IMR-90 (cell line): ENCODE data around the gene CXXC1. TPM values are rescaled to one million over a fixed set of nuclear protein-coding genes. Genes with fewer than 3 reads are reported as not detected.
A peak's percentile ranks its signal among the peaks of the same experiment; 100 is the strongest.

Source experiments
- ATAC-seq: fragments of 200-7000 bp; cut with Tn5 transposase; 2 replicates; pipeline ENCODE4 v1.9.1; 2020; ENCODE audit warnings: low read depth, mild to moderate bottlenecking, moderate library complexity
- BruUV-seq: library from RNA; stranded (reverse); fragments of 400-500 nt; replicated peaks from 2 replicates; lab custom pipeline; 2021; lab: Mats Ljungman, UMichigan
- CTCF ChIA-PET: fragments of 300-600 bp; formaldehyde crosslinking; extraction: SDS; loops from one replicate; lab custom pipeline; 2021; ENCODE audit warnings: antibody characterized with exemption; lab: Yijun Ruan, JAX
- POLR2A ChIA-PET: fragments of 300-600 bp; sonication (Branson Sonifier 250); formaldehyde crosslinking; loops from one replicate; lab custom pipeline; 2022; ENCODE audit warnings: antibody characterized with exemption; ENCODE audit not compliant: unreplicated experiment; lab: Charles Lee
- DNase-seq: peaks from one replicate; pipeline ENCODE4 v3.0.0; 2013
- H2AFZ ChIP-seq: replicated peaks from 2 replicates; pipeline ENCODE3; 2013; ENCODE audit warnings: low read length, mild to moderate bottlenecking; ENCODE audit not compliant: poor library complexity
- H2AK5ac ChIP-seq: 2 replicates; pipeline ENCODE4 v1.6.1; 2013; ENCODE audit warnings: low read depth, low read length, inconsistent platforms
- H2AK9ac ChIP-seq: replicated peaks from 2 replicates; pipeline ENCODE3; 2013; ENCODE audit warnings: mild to moderate bottlenecking, low read depth, low read length, moderate library complexity; ENCODE audit not compliant: poor library complexity
- H2BK120ac ChIP-seq: 2 replicates; pipeline ENCODE4 v1.6.1; 2013; ENCODE audit warnings: low read depth, low read length, inconsistent platforms
- H2BK15ac ChIP-seq: 3 replicates; pipeline ENCODE4 v1.6.1; 2013; ENCODE audit warnings: low read depth, low read length, inconsistent platforms
- H2BK20ac ChIP-seq: 2 replicates; pipeline ENCODE4 v1.6.1; 2013; ENCODE audit warnings: low read depth, mild to moderate bottlenecking, inconsistent platforms, low read length, moderate library complexity
- H2BK5ac ChIP-seq: 2 replicates; pipeline ENCODE4 v1.6.1; 2013; ENCODE audit warnings: mild to moderate bottlenecking, low read depth, low read length, inconsistent platforms; ENCODE audit not compliant: poor library complexity, severe bottlenecking
- H3K14ac ChIP-seq: replicated peaks from 2 replicates; pipeline ENCODE4 v1.6.1; 2013; ENCODE audit warnings: low read depth, low read length, inconsistent platforms
- H3K18ac ChIP-seq: 2 replicates; pipeline ENCODE4 v1.6.1; 2013; ENCODE audit warnings: low read depth, low read length, control low read depth
- H3K23ac ChIP-seq: 2 replicates; pipeline ENCODE4 v1.6.1; 2013; ENCODE audit warnings: low read depth, low read length, inconsistent platforms
- H3K27ac ChIP-seq: 2 replicates; pipeline ENCODE4 v1.5.1; 2013; ENCODE audit warnings: mild to moderate bottlenecking, control low read depth, low read length; ENCODE audit not compliant: insufficient read depth
- H3K27me3 ChIP-seq: 2 replicates; pipeline ENCODE4 v1.6.1; 2013; ENCODE audit warnings: low read length; ENCODE audit not compliant: control insufficient read depth, insufficient read depth
- H3K36me3 ChIP-seq: 2 replicates; pipeline ENCODE4 v1.6.1; 2013; ENCODE audit warnings: low read length, mixed read lengths; ENCODE audit not compliant: control insufficient read depth, insufficient read depth
- H3K4ac ChIP-seq: 2 replicates; pipeline ENCODE4 v1.6.1; 2013; ENCODE audit warnings: low read depth, low read length, inconsistent platforms
- H3K4me1 ChIP-seq: 2 replicates; pipeline ENCODE4 v1.6.1; 2013; ENCODE audit warnings: low read length, mixed read lengths; ENCODE audit not compliant: control insufficient read depth, insufficient read depth
- H3K4me2 ChIP-seq: 2 replicates; pipeline ENCODE4 v1.6.1; 2013; ENCODE audit warnings: low read depth, mild to moderate bottlenecking, control low read depth, low read length, moderate library complexity
- H3K4me3 ChIP-seq: 2 replicates; pipeline ENCODE4 v1.5.1; 2013; ENCODE audit warnings: low read depth, mild to moderate bottlenecking, control low read depth, low read length, moderate library complexity; ENCODE audit not compliant: insufficient read depth
- H3K56ac ChIP-seq: 2 replicates; pipeline ENCODE4 v1.6.1; 2013; ENCODE audit warnings: low read length, inconsistent platforms; ENCODE audit not compliant: insufficient read depth; ENCODE audit errors: extremely low read depth
- H3K79me1 ChIP-seq, 2 experiments: 2 replicates each; pipeline ENCODE4 v1.6.1; 2013; ENCODE audit warnings: low read length in 2 of 2, inconsistent platforms in 1 of 2, low read depth in 1 of 2
- H3K9ac ChIP-seq: 2 replicates; pipeline ENCODE4 v1.6.1; 2013; ENCODE audit warnings: low read depth, low read length, control low read depth
- H3K9me1 ChIP-seq: 2 replicates; pipeline ENCODE4 v1.6.1; 2013; ENCODE audit warnings: low read length, inconsistent platforms; ENCODE audit not compliant: insufficient read depth
- H3K9me3 ChIP-seq: 2 replicates; pipeline ENCODE4 v1.6.1; 2013; ENCODE audit warnings: low read length; ENCODE audit not compliant: control insufficient read depth, insufficient read depth
- H4K20me1 ChIP-seq: 2 replicates; pipeline ENCODE4 v1.6.1; 2013; ENCODE audit warnings: low read length, inconsistent platforms; ENCODE audit not compliant: insufficient read depth
- H4K5ac ChIP-seq: 2 replicates; pipeline ENCODE4 v1.6.1; 2013; ENCODE audit warnings: mild to moderate bottlenecking, low read depth, low read length, control low read depth
- H4K8ac ChIP-seq, 2 experiments: 2 replicates each; pipeline ENCODE4 v1.6.1; 2013; ENCODE audit warnings: low read depth in 2 of 2, low read length in 2 of 2, control low read depth in 1 of 2, inconsistent platforms in 1 of 2
- H4K91ac ChIP-seq: 2 replicates; pipeline ENCODE4 v1.6.1; 2013; ENCODE audit warnings: low read depth, low read length, inconsistent platforms; ENCODE audit not compliant: insufficient read depth
- CHD1 ChIP-seq: IDR thresholded peaks from 2 replicates; pipeline ENCODE4 v1.6.1; 2012; ENCODE audit warnings: low read depth, low read length, improper control_type of control experiment
- MXI1 ChIP-seq: IDR thresholded peaks from 2 replicates; pipeline ENCODE4 v1.6.1; 2012; ENCODE audit warnings: low read depth, mild to moderate bottlenecking, low read length, moderate library complexity, borderline replicate concordance
- RAD21 ChIP-seq: IDR thresholded peaks from 2 replicates; pipeline ENCODE4 v1.6.1; 2012; ENCODE audit warnings: low read length, improper control_type of control experiment
- RFX5 ChIP-seq: IDR thresholded peaks from 2 replicates; pipeline ENCODE4 v1.8.0; 2012; ENCODE audit warnings: low read depth, mild to moderate bottlenecking, low read length, moderate library complexity
- WGBS, 2 experiments: methylation state at CpG; one replicate each; pipeline versions ENCODE4 v1.1.5 to v1.1.7; 2013; ENCODE audit warnings: missing lambda C conversion rate in 2 of 2; ENCODE audit not compliant: insufficient read length in 1 of 2; ENCODE audit errors: extremely low coverage in 2 of 2; 5-methylcytosine and 5-hydroxymethylcytosine counted together
- dilution Hi-C: fragments of 300-500 bp; cut with HindIII; formaldehyde crosslinking; loops from one replicate; pipeline ENCODE4 v1.14.3; 2018; ENCODE audit warnings: low sequenced_read_pairs; ENCODE audit not compliant: unreplicated experiment
- in situ Hi-C: fragments of 300-500 bp; cut with MboI; formaldehyde crosslinking; loops from 3 replicates; pipeline ENCODE4 v1.14.3; 2019; ENCODE audit warnings: low sequenced_read_pairs, inconsistent platforms, mixed read lengths
- intact Hi-C: fragments of 100-400 bp; cut with micrococcal nuclease; formaldehyde crosslinking; loops from 2 replicates; pipeline ENCODE4 v1.10.0; 2022
- polyA plus RNA-seq, 3 experiments: library from polyadenylated mRNA; depleted of rRNA; stranded (reverse); fragments of >200 nt; gene quantifications; 2 replicates each; pipeline ENCODE4 v1.2.3, GENCODE V29; 2012; ENCODE audit warnings: low replicate concordance in 1 of 3
- total RNA-seq: library from RNA; depleted of rRNA; stranded (reverse); fragments of >200 nt; gene quantifications from 2 replicates; pipeline ENCODE4 v1.2.3, GENCODE V29; 2012
- TF ChIP-seq, protein P1 (sequence below): fragments of 150-350 bp; IDR thresholded peaks from 2 replicates; pipeline ENCODE4 v1.6.1; 2017; ENCODE audit warnings: mild to moderate bottlenecking, antibody characterized with exemption, low read length, low read depth

The CXXC1 gene
- total and polyA plus RNA-seq, 2 of the 4 experiments (the other 2 are of a cell fraction): 24.0 to 66.2 TPM

DNA sequence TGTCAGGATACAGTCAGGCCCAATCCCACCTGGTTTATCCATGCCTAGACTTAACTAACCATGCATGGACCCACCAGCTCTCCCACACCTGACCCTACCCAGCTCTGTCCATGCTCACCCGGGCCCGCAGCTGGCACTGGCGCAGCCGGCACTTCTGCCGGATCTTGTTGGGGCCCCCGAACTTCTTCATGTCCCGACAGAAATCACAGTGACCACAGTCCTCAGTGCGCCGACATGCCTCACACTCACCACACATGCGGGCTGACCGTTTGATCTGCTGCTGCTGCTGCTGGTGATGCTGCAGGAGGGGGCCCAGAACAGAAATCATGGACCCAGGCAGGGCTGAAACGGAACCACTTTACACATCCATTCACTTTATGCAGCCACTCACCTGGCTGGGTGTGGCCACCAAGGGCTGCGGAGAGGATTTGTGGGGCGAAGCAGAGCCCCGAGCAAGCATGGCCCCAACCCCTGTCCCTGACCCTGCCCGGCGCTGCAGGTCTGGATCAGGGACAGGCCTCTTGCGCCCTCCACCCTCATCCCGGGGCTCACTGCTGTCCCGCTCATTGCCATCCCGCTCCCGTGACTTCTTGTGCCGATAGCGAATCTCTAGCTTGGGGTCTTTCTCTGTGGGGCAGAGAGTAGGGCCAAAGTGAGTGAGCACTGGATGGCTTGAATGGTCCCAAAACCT is 1.7 kb downstream of the CXXC1 start:
- Histone ChIP-seq H2BK15ac (no peak overlapping the region), H3K27ac (no peak overlapping the region), H3K4me2 (no peak overlapping the region; the same call in 1 of the 2 replicates), H3K9me1 (peaks cover under 1% of the 10 kb centered on the region; the same call in 1 of the 2 replicates), H3K23ac (no peak overlapping the region), H2BK5ac (no peak overlapping the region), H3K9ac (no peak overlapping the region), H2BK20ac (no peak overlapping the region), H2AK5ac (no peak overlapping the region), H2BK120ac (no peak overlapping the region), H4K20me1 (peaks cover 3% of the 10 kb centered on the region; the same call in 1 of the 2 replicates), H3K27me3 (peaks cover 2% of the 10 kb centered on the region; the same call in 1 of the 2 replicates), H3K4ac (no peak overlapping the region), H3K4me3 (no peak overlapping the region), H2AK9ac (peak overlapping the region; percentile 79), H4K8ac (0 out of 4 replicates have a peak overlapping the region, but pooled peaks of 1 of the 2 experiments have one; percentile 39), H3K79me1 (peaks cover 8 to 28% of the 10 kb centered on the region in 2 experiments; a peak in 3 of 4 replicates), H4K91ac (no peak overlapping the region), H3K56ac (no peak overlapping the region), H4K5ac (no peak overlapping the region), H3K36me3 (peaks cover 30% of the 10 kb centered on the region), H3K4me1 (peaks cover 3% of the 10 kb centered on the region; the same call in 1 of the 2 replicates), H2AFZ (no peak overlapping the region), H3K14ac (no peak overlapping the region), H3K18ac (no peak overlapping the region), H3K9me3 (no peaks in the 10 kb centered on the region)
- ChIA-PET CTCF (no interaction called here), POLR2A (no interaction called here)
- dilution Hi-C loops (no loop called here), in situ Hi-C loops (loop anchor here (25.0 kb wide), 2 partner anchors 752 to 1648 kb away; partner anchors contain the start of gene SMAD4), intact Hi-C loops (loop anchor here (5.0 to 10.0 kb wide), 2 partner anchors 72 to 791 kb away; partner anchors contain the start of gene RPL17)
- ATAC-seq: no peak
- 93% methylated on average over 11 of the region's 24 CpGs; no CpG with 5 or more reads in 1 of the 2 experiments for WGBS, 2 experiments
- no peak for TF ChIP-seq MXI1
- TF ChIP-seq, protein P1, sequence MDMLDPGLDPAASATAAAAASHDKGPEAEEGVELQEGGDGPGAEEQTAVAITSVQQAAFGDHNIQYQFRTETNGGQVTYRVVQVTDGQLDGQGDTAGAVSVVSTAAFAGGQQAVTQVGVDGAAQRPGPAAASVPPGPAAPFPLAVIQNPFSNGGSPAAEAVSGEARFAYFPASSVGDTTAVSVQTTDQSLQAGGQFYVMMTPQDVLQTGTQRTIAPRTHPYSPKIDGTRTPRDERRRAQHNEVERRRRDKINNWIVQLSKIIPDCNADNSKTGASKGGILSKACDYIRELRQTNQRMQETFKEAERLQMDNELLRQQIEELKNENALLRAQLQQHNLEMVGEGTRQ: no peak
- no peak for TF ChIP-seq RAD21
- no peak for TF ChIP-seq CHD1
- no peak for TF ChIP-seq RFX5
- BruUV-seq: no TSS peak
- DNase-seq: no peak
